Activated CD4-positive, alpha-beta T cell treated with anti-CD3 and anti-CD28 coated beads for 1 hour (primary cell): ENCODE measurements around the gene STOML3.
"Not testable (repeated sequence)": the region's sequence is repeated elsewhere in the genome, so short reads cannot be mapped to it uniquely, and the experiment has no call there.

ENCODE experiments used
- DNase-seq: peaks from one replicate; pipeline ENCODE4 v3.0.0-alpha.2; 2020

Gene STOML3

DNA sequence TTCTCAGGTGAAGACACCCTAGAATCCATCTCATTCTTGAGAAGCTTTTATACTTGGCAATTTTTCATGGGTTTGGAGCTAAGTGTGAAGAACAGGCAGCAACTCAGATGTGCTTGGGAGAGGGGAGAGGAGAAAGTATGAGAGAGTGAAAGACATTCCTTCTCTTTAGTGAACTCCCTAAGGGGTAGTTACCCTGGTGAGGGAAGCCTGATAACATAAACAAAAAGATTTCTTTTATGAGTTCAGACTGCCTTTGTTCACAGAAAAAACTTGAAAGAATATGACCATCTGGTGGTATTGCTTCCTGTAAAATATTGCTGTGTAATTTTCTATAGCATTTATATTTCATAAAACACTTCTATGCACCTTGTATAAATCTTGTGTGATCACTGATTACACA lies at the start of gene STOML3:
TSS of gene STOML3 (minus strand) at position 139 of the 400 bp plus-strand sequence. CDS start at position 29, 110 bp downstream.
- DNase-seq: no peak

GRCh38 chr13:39040206-39040605 lies 49.6 kb upstream of the STOML3 start:
- no peak for DNase-seq

GRCh38 chr13:39039041-39039440 lies 48.4 kb upstream of the STOML3 start:
- DNase-seq: no peak

- peak; percentile 27 for DNase-seq
Measured at GRCh38 chr13:39038569-39039030, 48.0 kb upstream of the STOML3 start.

GRCh38 chr13:39037880-39038568 lies 47.4 kb upstream of the STOML3 start, which contains the start of the genes NHLRC3 and PROSER1:
Gene NHLRC3 (plus strand): TSS chr13:39038456. CDS start chr13:39038640, 184 bp downstream.
Gene PROSER1 (minus strand): TSS chr13:39038089. CDS start chr13:39037242, 847 bp downstream.
- DNase-seq: peak; percentile 68

GRCh38 chr13:39037410-39037879 lies 46.8 kb upstream of the STOML3 start:
- DNase-seq: no peak

- DNase-seq: no peak
Measured at GRCh38 chr13:39036212-39036611, 45.6 kb upstream of the STOML3 start.

GRCh38 chr13:39035799-39036198 lies 45.2 kb upstream of the STOML3 start:
- DNase-seq: no peak

DNA sequence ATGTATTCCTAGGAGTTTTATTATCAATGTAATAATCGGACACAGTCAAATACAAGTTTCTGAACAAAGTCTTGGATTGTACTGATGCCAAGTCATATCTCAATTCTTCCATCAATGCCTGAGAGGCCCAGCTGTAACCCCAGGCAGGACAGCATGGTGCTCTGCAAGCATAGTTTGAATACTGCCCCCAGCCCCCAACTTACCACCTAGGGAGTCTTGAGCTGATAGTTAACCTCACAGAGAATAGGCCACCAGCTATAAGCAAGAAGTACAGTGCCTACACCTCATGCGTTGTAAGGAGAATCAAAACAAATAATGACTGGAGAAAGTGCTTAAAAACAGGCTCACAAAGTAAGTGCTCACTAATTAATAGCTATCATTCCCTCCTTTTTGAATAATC lies 44.6 kb upstream of the STOML3 start:
- DNase-seq: no peak

GRCh38 chr13:39034085-39034484 lies 43.5 kb upstream of the STOML3 start:
- DNase-seq: no peak

- no peak for DNase-seq
Measured at GRCh38 chr13:39032150-39032549, 41.5 kb upstream of the STOML3 start.

DNA sequence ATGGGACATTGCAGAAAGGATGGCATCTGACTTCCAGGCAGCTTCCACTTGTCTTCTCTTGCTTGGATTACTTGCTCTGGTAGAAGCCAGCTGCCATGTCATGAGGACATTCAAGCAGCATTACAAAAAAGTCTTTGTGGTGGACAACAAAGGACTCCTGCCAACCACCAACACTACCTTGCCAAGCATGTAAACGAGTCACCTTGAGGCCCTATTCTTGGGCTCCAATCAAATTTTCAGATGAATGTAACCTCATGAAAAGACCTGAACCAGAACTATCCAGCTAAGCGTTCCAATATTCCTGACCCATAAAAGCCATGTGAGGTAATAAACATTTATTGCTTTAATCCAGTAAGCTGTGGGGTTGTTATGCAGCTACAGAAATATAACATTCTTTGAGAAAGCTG lies 34.8 kb upstream of the STOML3 start:
- DNase-seq: no peak

GRCh38 chr13:39023761-39024160 lies 33.1 kb upstream of the STOML3 start:
- no peak for DNase-seq

- no peak for DNase-seq
Measured at GRCh38 chr13:39023316-39023715, 32.7 kb upstream of the STOML3 start.

- no peak for DNase-seq
Measured at GRCh38 chr13:39020853-39021462, 30.3 kb upstream of the STOML3 start.

GRCh38 chr13:39016787-39017186 lies 26.2 kb upstream of the STOML3 start:
- DNase-seq: no peak

DNA sequence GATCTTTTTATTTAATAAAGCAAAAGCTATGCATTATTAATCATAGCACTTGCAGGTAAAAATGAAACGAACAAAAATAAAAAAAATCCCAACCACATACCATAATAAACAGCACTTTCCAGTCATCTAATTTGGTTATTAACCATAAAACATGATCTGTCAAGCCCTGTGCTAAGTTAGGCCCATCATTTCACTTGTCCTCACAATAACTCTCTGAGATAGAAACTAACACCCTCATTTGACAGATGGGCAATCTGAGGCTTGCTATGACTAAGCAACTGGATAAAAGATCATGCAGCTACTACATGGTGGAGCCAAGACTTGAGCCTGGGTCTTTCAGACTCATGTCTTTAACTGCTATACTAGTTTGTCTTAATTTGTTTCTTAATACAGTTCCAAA lies 25.5 kb upstream of the STOML3 start:
- no peak for DNase-seq

- DNase-seq: no peak
Measured at GRCh38 chr13:39013462-39013861, 22.8 kb upstream of the STOML3 start.

DNA sequence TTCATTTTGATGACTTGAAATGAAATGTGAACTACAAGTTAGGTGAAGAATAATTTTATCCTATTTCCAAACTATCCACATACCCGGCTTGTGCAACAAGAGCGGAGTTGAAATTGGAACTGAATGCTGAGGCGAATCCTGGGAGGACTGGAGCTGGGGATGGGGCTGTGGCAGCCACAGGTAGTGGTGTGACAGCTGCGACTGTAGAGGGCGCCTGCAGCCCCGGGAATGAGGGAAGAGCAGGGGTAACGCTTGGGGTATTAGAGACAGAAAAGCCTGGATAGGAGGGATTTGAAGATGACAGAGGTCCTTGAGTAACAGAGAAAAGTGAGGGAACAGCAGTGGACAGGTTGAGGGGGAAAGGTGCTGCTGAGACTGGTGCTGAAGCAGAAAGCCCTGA lies 22.0 kb upstream of the STOML3 start:
- no peak for DNase-seq

- not testable (repeated sequence) for DNase-seq
Measured at GRCh38 chr13:39006371-39007111, 15.9 kb upstream of the STOML3 start.

DNA sequence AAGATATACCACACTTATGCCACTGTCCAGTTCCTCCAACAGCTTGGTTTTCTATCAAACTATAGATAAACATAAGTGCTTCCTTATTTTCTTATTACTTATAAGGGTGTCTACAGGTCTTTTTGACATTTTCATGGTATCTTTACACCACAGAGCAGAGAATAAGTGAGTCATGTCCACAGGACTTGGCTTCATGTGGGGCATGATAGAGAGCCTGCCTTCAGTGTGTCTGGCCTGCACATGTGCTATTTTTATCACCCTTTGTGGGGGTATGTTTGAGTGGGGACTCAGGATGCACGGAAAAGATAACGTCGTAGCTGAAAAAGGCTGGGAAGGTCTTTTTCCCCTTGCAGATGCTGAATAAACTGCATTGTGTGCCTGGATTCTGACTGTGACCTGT lies 8.1 kb upstream of the STOML3 start:
- no peak for DNase-seq

DNA sequence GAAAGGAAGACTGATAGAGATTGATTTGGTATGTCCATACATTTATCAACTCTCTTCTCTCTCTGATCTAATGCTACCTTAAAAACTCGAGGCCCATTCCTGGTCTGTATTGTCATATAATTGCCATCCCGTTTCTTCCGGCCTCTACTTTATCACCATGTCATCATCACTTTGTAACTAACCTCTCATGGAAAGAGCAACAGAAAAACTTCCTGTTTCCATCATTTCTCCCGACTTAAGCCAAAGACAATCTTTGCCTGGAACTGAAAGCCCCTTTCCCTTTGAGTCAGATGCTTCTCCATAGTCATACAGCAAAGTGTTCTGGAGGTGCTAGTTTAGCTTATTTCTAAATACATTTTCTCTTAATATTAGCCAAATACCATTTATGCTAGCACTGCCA lies 2.8 kb upstream of the STOML3 start:
- no peak for DNase-seq

DNA sequence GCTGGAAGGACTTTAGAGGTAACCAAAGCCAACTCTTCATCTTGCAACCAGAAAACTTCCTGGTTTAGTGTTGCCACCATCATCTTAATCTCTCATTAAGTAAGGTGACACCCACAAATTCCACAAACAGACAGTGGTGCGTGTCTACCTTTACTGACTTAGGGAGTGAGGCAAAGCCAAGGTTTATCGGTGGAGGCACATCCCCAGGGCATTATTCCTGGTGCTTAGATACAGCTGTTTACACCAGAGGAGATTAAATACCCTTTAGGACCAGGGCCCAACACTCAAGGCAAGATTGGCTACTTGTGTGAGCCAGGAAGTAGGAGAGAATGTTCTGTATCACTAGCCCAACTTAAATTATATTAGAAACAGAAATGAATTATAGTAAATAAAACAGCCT lies 9.5 kb downstream of the STOML3 start:
- no peak for DNase-seq

DNA sequence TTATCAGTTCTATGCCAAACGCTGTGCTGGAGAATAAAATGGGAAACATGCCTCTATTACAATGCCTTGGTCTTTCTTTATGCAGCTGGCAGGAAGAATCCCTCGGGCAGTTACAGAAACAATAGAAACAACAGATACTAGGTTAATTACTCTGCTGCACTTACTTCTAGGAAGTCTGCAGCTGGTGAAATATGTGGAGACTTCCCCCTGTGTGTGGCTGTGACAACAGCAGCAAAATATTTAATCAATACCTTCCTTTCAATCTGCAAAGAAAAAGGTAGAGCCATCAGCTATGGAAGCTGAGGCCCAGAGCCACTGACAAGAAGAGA lies 9.9 kb downstream of the STOML3 start:
- DNase-seq: no peak
